Measurements from ENCODE around the gene SNRNP25. TPM values are rescaled to one million over a fixed set of nuclear protein-coding genes. Genes with fewer than 3 reads are reported as not detected.

Gene SNRNP25
- total RNA-seq, result 12.7 and 56.5 TPM in 2 replicates

GRCh38 chr16:53346-54236 is at the start of gene SNRNP25, which contains the start of gene POLR3K:
SNRNP25 (plus strand) TSS chr16:53828; CDS start chr16:54017, 189 bp downstream.
POLR3K (minus strand) TSS chr16:53608; CDS start chr16:53586, 22 bp downstream.

GRCh38 chr16:72561-73548 is 19.2 kb downstream of the SNRNP25 start, which contains the start of gene RHBDF1:
RHBDF1 (minus strand) TSS chr16:72631; CDS start chr16:65015, 7,616 bp downstream.

GRCh38 chr16:77807-78443 is 24.3 kb downstream of the SNRNP25 start, which contains the start of gene MPG:
MPG (plus strand) TSS chr16:78225; CDS start chr16:78310, 85 bp downstream.

Other genes with a start within 250 kb of the SNRNP25 start
- gene POLR3K, start 220 bp upstream of the SNRNP25 start, total RNA-seq, result 2.7 and 8.7 TPM in 2 replicates
- 15.0 and 31.4 TPM in 2 replicates for gene RHBDF1, start 18.8 kb downstream of the SNRNP25 start, total RNA-seq
- gene MPG, start 24.4 kb downstream of the SNRNP25 start, total RNA-seq, result 105 and 155 TPM in 2 replicates
- 18.1 and 19.1 TPM in 2 replicates for gene NPRL3, start 84.8 kb downstream of the SNRNP25 start, total RNA-seq
- not detected in 2 replicates for gene HBZ, start 98.8 kb downstream of the SNRNP25 start, total RNA-seq
- gene HBM, start 112.2 kb downstream of the SNRNP25 start, total RNA-seq, result not detected in 2 replicates
- gene HBA2, start 119.0 kb downstream of the SNRNP25 start, total RNA-seq, result not detected in 2 replicates
- gene HBA1, start 122.9 kb downstream of the SNRNP25 start, total RNA-seq, result not detected in 2 replicates
- gene HBQ1, start 126.6 kb downstream of the SNRNP25 start, total RNA-seq, result 0.78 and 2.2 TPM in 2 replicates
- gene LUC7L, start 175.6 kb downstream of the SNRNP25 start, total RNA-seq, result 31.4 and 33.0 TPM in 2 replicates
- 53.9 and 60.4 TPM in 2 replicates for gene FAM234A, start 181.0 kb downstream of the SNRNP25 start, total RNA-seq
- gene RGS11, start 222.1 kb downstream of the SNRNP25 start, total RNA-seq, result 0.11 and 0.16 TPM in 2 replicates
- not detected in 2 replicates for gene ARHGDIG, start 226.8 kb downstream of the SNRNP25 start, total RNA-seq
- 0.47 TPM in 1 of 2 replicates, not detected in the other for gene PDIA2, start 229.3 kb downstream of the SNRNP25 start, total RNA-seq